ENCODE results near the gene KCNJ2.

The KCNJ2 gene

GRCh38 chr17:70185285-70185684 is 16.0 kb downstream of the KCNJ2 start:
- in situ Hi-C loops (cut with HindIII; ENCODE audit: low pct_ligation_motif_present, low pct_unique_long_range_greater_than_20kb, low sequenced_read_pairs): no loop called here
- no peak for DNase-seq

GRCh38 chr17:70187383-70187782 is 18.1 kb downstream of the KCNJ2 start:
- in situ Hi-C loops (cut with HindIII; ENCODE audit: low pct_ligation_motif_present, low pct_unique_long_range_greater_than_20kb, low sequenced_read_pairs): no loop called here
- no peak for DNase-seq

DNA sequence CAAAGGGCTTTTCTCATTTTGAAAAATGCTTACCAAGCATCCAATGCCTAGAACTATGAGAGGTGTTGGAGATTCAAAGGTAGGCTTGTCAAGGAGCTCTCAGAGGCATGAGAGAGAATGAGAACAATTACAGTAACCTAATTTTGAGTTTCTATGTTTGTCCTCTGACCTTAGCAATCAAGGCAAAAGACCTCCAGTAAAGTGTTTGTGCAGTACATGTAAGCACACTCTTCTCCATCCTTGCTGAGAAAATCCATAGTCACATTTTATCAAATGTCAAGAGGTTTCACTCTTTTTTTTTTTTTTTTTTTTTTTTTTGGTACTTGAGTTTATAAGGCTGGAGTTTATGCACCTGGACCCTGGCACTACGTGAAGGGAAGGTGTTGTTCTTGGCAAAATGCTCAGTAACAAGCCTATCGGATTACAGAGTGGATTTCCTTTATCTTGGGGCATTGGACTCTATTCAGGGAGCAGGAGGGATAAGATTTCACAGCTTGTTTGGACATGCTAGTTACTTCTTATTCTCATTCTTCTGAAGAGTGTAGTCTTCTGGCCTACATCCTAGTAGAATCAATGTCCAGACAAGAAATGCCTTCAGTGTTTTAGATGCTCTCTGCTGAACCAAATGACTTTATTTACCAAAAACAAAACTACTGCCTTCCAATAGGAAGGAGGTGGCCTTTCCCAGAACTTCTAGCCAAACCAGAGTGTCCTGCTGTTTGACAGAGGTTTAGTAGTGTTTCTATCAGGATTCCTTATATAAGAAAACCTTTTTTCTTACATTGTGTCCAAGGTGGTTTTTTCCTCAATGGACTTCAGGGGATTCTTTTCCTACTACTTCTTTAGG is 21.9 kb downstream of the KCNJ2 start:
- no peak for DNase-seq
- in situ Hi-C loops (cut with HindIII; ENCODE audit: low pct_ligation_motif_present, low pct_unique_long_range_greater_than_20kb, low sequenced_read_pairs): no loop called here

- in situ Hi-C loops (cut with HindIII; ENCODE audit: low pct_ligation_motif_present, low pct_unique_long_range_greater_than_20kb, low sequenced_read_pairs): no loop called here
- DNase-seq: no peak
Observed at GRCh38 chr17:70195091-70195490, 25.8 kb downstream of the KCNJ2 start.

DNA sequence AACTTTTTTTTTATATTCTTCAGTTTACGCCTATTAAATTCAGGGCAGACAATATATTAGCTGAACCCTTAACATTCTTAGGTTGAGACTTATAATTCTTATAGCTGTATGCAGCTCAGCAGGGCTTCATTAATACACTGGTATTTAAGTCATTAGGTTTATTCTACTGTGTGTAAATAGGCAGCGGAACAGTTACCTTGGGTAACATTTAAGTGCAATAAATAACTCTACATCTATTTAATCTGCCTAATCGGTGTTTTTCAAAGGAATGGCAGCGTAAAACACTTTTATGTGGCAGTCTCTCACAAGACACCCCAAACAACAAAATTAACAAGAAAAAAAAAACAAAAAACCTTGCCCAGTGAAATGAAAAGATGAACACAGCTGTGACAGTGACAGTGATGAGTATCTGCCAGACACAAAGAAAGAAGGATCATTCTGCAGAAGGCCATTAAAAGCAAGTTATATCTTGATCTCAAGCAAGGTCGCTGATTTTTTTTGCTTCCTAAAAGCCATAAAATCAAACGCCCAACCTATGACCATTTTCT is 32.6 kb downstream of the KCNJ2 start:
- no peak for DNase-seq
- in situ Hi-C loops (cut with HindIII; ENCODE audit: low pct_ligation_motif_present, low pct_unique_long_range_greater_than_20kb, low sequenced_read_pairs): no loop called here

- DNase-seq: no peak
- in situ Hi-C loops (cut with HindIII; ENCODE audit: low pct_ligation_motif_present, low pct_unique_long_range_greater_than_20kb, low sequenced_read_pairs): no loop called here
Observed at GRCh38 chr17:70202840-70203239, 33.5 kb downstream of the KCNJ2 start.

- in situ Hi-C loops (cut with HindIII; ENCODE audit: low pct_ligation_motif_present, low pct_unique_long_range_greater_than_20kb, low sequenced_read_pairs): no loop called here
Observed at GRCh38 chr17:70204431-70204830, 35.1 kb downstream of the KCNJ2 start.

DNA sequence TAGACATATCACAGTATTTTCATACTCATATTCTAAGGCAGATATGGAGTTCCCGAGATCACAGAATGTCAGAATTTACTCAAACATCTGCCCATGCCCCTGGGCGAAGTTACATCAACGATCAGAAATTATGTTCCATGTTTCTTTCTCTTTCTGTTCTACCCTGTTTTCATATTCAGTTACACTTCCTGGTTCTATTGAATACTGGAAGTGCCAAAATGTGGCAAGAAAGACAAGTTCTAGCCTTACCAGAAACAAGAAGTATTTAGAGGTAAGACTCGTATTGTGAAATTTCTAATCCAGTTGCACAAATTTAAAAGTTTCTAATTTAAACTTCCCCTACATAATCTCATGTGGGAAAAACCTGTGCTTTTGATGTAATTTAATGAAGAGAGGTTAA is 36.1 kb downstream of the KCNJ2 start:
- in situ Hi-C loops (cut with HindIII; ENCODE audit: low pct_ligation_motif_present, low pct_unique_long_range_greater_than_20kb, low sequenced_read_pairs): no loop called here
- no peak for DNase-seq

More at GRCh38 chr17:70204431-70204830, 35.1 kb downstream of the KCNJ2 start:
- no peak for DNase-seq

DNA sequence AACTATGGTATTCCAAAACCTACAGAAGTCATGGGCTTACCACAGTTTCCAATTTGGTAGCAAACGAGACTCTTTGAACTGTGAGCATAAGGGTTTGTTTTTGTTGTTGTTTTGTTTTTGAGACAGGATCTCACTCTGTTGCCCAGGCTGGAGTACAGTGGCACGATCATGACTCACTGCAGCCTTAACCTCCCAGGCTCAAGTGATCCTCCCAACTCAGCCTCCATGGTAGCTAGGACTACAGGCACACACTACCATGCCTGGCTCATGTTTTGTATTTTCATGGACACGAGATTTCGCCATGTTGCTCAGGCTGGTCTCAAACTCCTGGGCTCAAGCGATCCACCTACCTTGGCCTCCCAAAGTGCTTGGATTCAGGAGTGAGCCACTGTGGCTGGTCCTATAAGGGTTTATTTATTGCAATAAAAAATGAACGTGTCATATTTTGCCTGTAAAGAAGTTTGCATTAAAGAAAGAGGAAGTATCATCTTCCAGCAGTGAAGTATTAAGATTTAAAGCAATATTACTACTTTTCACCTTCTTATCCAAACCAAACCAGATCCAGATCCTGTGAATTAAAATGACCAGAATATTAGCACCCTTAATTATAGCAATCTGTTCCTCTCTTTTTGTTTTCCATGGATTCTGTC is 37.2 kb downstream of the KCNJ2 start:
- no peak for DNase-seq

GRCh38 chr17:70207184-70207583 is 37.9 kb downstream of the KCNJ2 start:
- no peak for DNase-seq
- in situ Hi-C loops (cut with HindIII; ENCODE audit: low pct_ligation_motif_present, low pct_unique_long_range_greater_than_20kb, low sequenced_read_pairs): no loop called here

More for the DNA sequence above, 37.2 kb downstream of the KCNJ2 start:
- in situ Hi-C loops (cut with HindIII; ENCODE audit: low pct_ligation_motif_present, low pct_unique_long_range_greater_than_20kb, low sequenced_read_pairs): no loop called here

GRCh38 chr17:70208080-70208794 is 38.9 kb downstream of the KCNJ2 start:
- in situ Hi-C loops (cut with HindIII; ENCODE audit: low pct_ligation_motif_present, low pct_unique_long_range_greater_than_20kb, low sequenced_read_pairs): no loop called here
- no peak for DNase-seq

DNA sequence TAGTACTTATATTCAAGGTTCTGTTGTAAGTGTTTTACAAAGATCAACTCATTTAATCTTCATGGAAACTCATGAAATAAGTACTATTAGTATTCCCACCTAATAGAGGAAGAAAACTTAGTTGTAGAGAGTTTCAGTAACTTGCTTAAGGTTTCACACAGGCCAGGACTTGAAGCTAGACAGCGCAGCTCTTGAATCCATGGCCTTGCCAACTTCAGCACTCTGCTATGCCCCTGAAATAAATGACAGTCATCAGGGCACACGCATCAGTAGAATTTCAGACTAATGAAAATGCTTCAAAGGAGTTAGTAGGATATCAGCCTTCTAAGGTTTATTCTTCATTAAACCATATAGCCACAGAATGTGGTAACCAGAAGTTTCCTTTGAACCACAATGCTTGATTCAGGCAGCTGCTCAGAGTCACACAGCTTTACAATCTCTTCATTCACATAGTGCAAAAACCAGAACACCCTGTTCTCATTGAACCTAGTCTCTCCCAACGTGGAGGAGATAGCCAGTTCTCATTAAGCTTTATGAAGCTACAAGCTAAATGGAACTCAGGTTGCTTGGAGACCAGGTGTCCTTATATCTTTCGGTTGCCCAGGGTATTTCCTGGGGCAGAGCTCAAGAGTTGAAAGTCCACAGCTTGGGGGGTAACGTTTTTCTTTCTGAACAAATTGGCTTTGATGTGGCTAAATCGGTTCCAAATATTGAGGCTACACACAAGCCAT is 39.7 kb downstream of the KCNJ2 start:
- DNase-seq: no peak
- in situ Hi-C loops (cut with HindIII; ENCODE audit: low pct_ligation_motif_present, low pct_unique_long_range_greater_than_20kb, low sequenced_read_pairs): no loop called here

DNA sequence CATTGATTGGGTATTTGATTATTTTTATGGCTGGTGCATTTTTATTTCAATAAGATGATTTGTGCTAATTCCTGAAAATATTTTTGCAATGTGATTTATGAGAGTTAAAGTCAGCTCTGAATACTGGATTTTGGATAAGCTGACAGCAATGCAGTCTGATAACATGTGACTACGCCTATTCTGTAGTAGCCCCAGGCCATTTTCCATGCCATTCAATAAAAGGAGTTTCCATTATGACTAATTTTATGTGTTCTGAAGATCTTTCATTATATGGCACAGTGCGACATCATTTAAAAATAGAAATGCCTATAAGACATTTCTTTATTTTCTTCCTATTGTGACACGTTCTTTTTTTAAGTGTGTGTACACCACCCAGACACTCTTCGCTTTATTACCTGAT is 46.3 kb downstream of the KCNJ2 start:
- in situ Hi-C loops (cut with HindIII; ENCODE audit: low pct_ligation_motif_present, low pct_unique_long_range_greater_than_20kb, low sequenced_read_pairs): no loop called here
- DNase-seq: no peak

DNA sequence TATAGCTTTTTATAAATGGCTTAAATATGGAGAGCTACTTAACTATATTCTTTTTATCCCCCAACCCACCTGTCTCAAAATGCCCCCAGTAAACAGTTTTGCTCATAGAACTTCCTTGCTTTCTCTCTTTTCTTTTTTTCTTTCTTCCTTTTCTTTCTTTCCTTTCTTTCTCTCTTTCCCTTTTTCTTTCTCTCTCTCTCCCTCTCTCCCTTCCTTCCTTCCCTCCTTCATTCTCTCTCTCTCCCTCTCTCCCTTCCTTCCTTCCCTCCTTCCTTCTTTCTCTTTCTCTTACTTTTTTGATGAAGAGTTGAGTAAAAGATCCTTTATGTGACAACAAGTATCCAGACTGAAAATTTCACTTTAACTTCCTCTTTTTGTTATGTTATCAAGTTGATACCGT is 48.2 kb downstream of the KCNJ2 start:
- in situ Hi-C loops (cut with HindIII; ENCODE audit: low pct_ligation_motif_present, low pct_unique_long_range_greater_than_20kb, low sequenced_read_pairs): no loop called here

GRCh38 chr17:70225276-70225675 is 55.9 kb downstream of the KCNJ2 start:
- in situ Hi-C loops (cut with HindIII; ENCODE audit: low pct_ligation_motif_present, low pct_unique_long_range_greater_than_20kb, low sequenced_read_pairs): no loop called here
- DNase-seq: no peak

More for the DNA sequence above, 48.2 kb downstream of the KCNJ2 start:
- DNase-seq: no peak

All from ACHN (cell line).